SK-N-SH (cell line): ENCODE measurements around the gene FAM219A. TPM values are rescaled to one million over a fixed set of nuclear protein-coding genes. Genes with fewer than 3 reads are reported as not detected.

ENCODE experiments used
- CTCF ChIA-PET: fragments of 300-600, 350-600 bp; formaldehyde crosslinking; extraction: SDS; loops from one replicate; lab custom pipeline; 2021; lab: Yijun Ruan, JAX
- POLR2A ChIA-PET: fragments of 350-600 bp; sonication (Branson Sonifier 250); formaldehyde crosslinking; extraction: SDS; loops from one replicate; lab custom pipeline; 2020; ENCODE audit warnings: antibody characterized with exemption, inconsistent platforms; lab: Yijun Ruan, JAX
- DNase-seq: peaks from one replicate; pipeline ENCODE4 v3.0.0; 2012
- H2AFZ ChIP-seq: fragments of 200-600 bp; sonication (generic); 2 replicates; pipeline ENCODE4 v1.8.1; 2016; ENCODE audit warnings: antibody characterized with exemption, mild to moderate bottlenecking, low read depth
- H3F3A ChIP-seq: fragments of 200-600 bp; sonication (generic); replicated peaks from 2 replicates; pipeline ENCODE3; 2016; ENCODE audit warnings: antibody characterized with exemption, mild to moderate bottlenecking; ENCODE audit not compliant: insufficient read depth
- H3K27ac ChIP-seq, 2 experiments: fragments of 200-500 bp in 1 of 2; fragments of 200-600 bp in 1 of 2; sonication (Bioruptor generic) in 1 of 2; sonication (generic), shearing (Covaris generic) in 1 of 2; 2 replicates each; pipeline versions ENCODE4 v1.5.1 to v1.6.1; 2014 to 2016; ENCODE audit warnings: low read depth in 2 of 2, inconsistent platforms in 1 of 2, low read length in 1 of 2, mild to moderate bottlenecking in 1 of 2, mixed read lengths in 1 of 2
- H3K27me3 ChIP-seq: fragments of 200-600 bp; sonication (generic), shearing (Covaris generic); 2 replicates; pipeline ENCODE4 v1.6.1; 2016; ENCODE audit warnings: mixed run types; ENCODE audit not compliant: insufficient read depth
- H3K36me3 ChIP-seq, 2 experiments: fragments of 200-500 bp in 1 of 2; fragments of 200-600 bp in 1 of 2; sonication (Bioruptor generic) in 1 of 2; sonication (generic) in 1 of 2; replicated peaks in 1 of 2; 2 replicates each; pipeline versions ENCODE3 to v1.5.1; 2014 to 2016; ENCODE audit warnings: low read length in 1 of 2, mild to moderate bottlenecking in 1 of 2; ENCODE audit not compliant: insufficient read depth in 2 of 2, control insufficient read depth in 1 of 2
- H3K4me1 ChIP-seq, 2 experiments: fragments of 200-500 bp in 1 of 2; fragments of 200-600 bp in 1 of 2; sonication (Bioruptor generic) in 1 of 2; sonication (generic), shearing (Covaris generic) in 1 of 2; 2 replicates each; pipeline versions ENCODE4 v1.5.1 to v1.6.1; 2014 to 2016; ENCODE audit warnings: low read depth in 1 of 2, low read length in 1 of 2, mixed run types in 1 of 2; ENCODE audit not compliant: insufficient read depth in 2 of 2, control insufficient read depth in 1 of 2
- H3K4me2 ChIP-seq: fragments of 200-600 bp; sonication (generic), shearing (Covaris generic); 2 replicates; pipeline ENCODE4 v1.6.1; 2017; ENCODE audit warnings: mixed run types
- H3K4me3 ChIP-seq, 2 experiments: fragments of 200-500 bp in 1 of 2; fragments of 200-600 bp in 1 of 2; sonication (Bioruptor generic) in 1 of 2; sonication (generic), shearing (Covaris generic) in 1 of 2; 2 replicates each; pipeline versions ENCODE4 v1.5.1 to v1.8.1; 2014 to 2016; ENCODE audit warnings: low read depth in 2 of 2, inconsistent platforms in 1 of 2, low read length in 1 of 2, mild to moderate bottlenecking in 1 of 2, mixed read lengths in 1 of 2, moderate library complexity in 1 of 2
- H3K79me2 ChIP-seq: fragments of 200-600 bp; sonication (generic); 2 replicates; pipeline ENCODE4 v1.8.1; 2017; ENCODE audit warnings: mild to moderate bottlenecking; ENCODE audit not compliant: insufficient read depth
- H3K9ac ChIP-seq: fragments of 200-600 bp; sonication (generic); 2 replicates; pipeline ENCODE4 v1.6.1; 2017; ENCODE audit warnings: mixed run types
- H3K9me2 ChIP-seq: fragments of 200-600 bp; sonication (generic); 2 replicates; pipeline ENCODE4 v1.6.1; 2017; ENCODE audit warnings: mixed run types
- H3K9me3 ChIP-seq: fragments of 200-600 bp; sonication (generic); 2 replicates; pipeline ENCODE4 v1.6.1; 2017; ENCODE audit warnings: mixed run types, mild to moderate bottlenecking, moderate library complexity
- H4K20me1 ChIP-seq: fragments of 200-600 bp; sonication (generic); 2 replicates; pipeline ENCODE4 v1.6.1; 2017; ENCODE audit warnings: mild to moderate bottlenecking, mixed run types; ENCODE audit not compliant: insufficient read depth
- CTCF ChIP-seq: fragments of 200-600 bp; sonication (generic); IDR thresholded peaks from 2 replicates; pipeline ENCODE4 v1.6.1; 2017; ENCODE audit warnings: antibody characterized with exemption, mild to moderate bottlenecking, moderate library complexity
- ELF1 ChIP-seq: IDR thresholded peaks from 2 replicates; pipeline ENCODE4 v1.4.0; 2012
- EP300 ChIP-seq, 2 experiments: IDR thresholded peaks; 2 replicates each; pipeline versions ENCODE4 v1.4.0 to v1.6.1; 2012; ENCODE audit warnings: borderline replicate concordance in 1 of 2, low read depth in 1 of 2, low read length in 1 of 2
- EZH2phosphoT487 ChIP-seq: fragments of 200-600 bp; sonication (generic); IDR thresholded peaks from 2 replicates; pipeline ENCODE4 v1.6.1; 2017; ENCODE audit warnings: low read depth, mixed run types, mild to moderate bottlenecking, antibody characterized with exemption, moderate library complexity, borderline replicate concordance
- FOSL2 ChIP-seq: IDR thresholded peaks from 2 replicates; pipeline ENCODE4 v1.4.0; 2012; ENCODE audit warnings: low read depth, mild to moderate bottlenecking, moderate library complexity, borderline replicate concordance
- GABPA ChIP-seq: IDR thresholded peaks from 2 replicates; pipeline ENCODE4 v1.4.0; 2012; ENCODE audit warnings: low read depth, mild to moderate bottlenecking
- IRF3 ChIP-seq: fragments of 150-350 bp; IDR thresholded peaks from 2 replicates; pipeline ENCODE4 v1.6.1; 2016; ENCODE audit warnings: mild to moderate bottlenecking, low read depth, low read length
- MXI1 ChIP-seq: IDR thresholded peaks from 2 replicates; pipeline ENCODE4 v1.6.1; 2012; ENCODE audit warnings: mild to moderate bottlenecking, low read depth, low read length, improper control_type of control experiment
- NFIC ChIP-seq: IDR thresholded peaks from 2 replicates; pipeline ENCODE4 v1.4.0; 2012; ENCODE audit warnings: borderline replicate concordance
- RAD21 ChIP-seq: IDR thresholded peaks from 2 replicates; pipeline ENCODE4 v1.6.1; 2012; ENCODE audit warnings: mild to moderate bottlenecking, low read length
- RCOR1 ChIP-seq: fragments of 150-350 bp; IDR thresholded peaks from 2 replicates; pipeline ENCODE4 v1.6.1; 2017; ENCODE audit warnings: antibody characterized with exemption, low read length
- REST ChIP-seq: IDR thresholded peaks from 2 replicates; pipeline ENCODE4 v1.6.1; 2012; ENCODE audit warnings: mild to moderate bottlenecking, low read depth, low read length, moderate library complexity
- RXRA ChIP-seq: IDR thresholded peaks from 2 replicates; pipeline ENCODE4 v1.4.0; 2012; ENCODE audit warnings: low read depth, mild to moderate bottlenecking, borderline replicate concordance
- TCF12 ChIP-seq: IDR thresholded peaks from 2 replicates; pipeline ENCODE4 v1.4.0; 2012
- WGBS: methylation state at CpG from one replicate; pipeline ENCODE4 v1.1.6; 2017; ENCODE audit warnings: low lambda C conversion rate; 5-methylcytosine and 5-hydroxymethylcytosine counted together
- polyA plus RNA-seq, 3 experiments: library from polyadenylated mRNA; depleted of rRNA; stranded (reverse); fragments of >200 nt; gene quantifications; 2 replicates each; pipeline ENCODE4 v1.2.3, GENCODE V29; 2012
- TF ChIP-seq, protein P1 (sequence below): IDR thresholded peaks from 2 replicates; pipeline ENCODE4 v1.4.0; 2012; ENCODE audit warnings: low read depth, borderline replicate concordance

The FAM219A gene
- polyA plus RNA-seq, 1 of the 3 experiments (the other 2 are of a cell fraction) = 15.7 TPM

- TF ChIP-seq REST = no peak
- TF ChIP-seq RCOR1 = no peak
- no peak for TF ChIP-seq EZH2phosphoT487
- TF ChIP-seq RXRA = no peak
- TF ChIP-seq MXI1 = no peak
Measured at GRCh38 chr9:34502471-34502870, 44.1 kb upstream of the FAM219A start (continued).

DNA sequence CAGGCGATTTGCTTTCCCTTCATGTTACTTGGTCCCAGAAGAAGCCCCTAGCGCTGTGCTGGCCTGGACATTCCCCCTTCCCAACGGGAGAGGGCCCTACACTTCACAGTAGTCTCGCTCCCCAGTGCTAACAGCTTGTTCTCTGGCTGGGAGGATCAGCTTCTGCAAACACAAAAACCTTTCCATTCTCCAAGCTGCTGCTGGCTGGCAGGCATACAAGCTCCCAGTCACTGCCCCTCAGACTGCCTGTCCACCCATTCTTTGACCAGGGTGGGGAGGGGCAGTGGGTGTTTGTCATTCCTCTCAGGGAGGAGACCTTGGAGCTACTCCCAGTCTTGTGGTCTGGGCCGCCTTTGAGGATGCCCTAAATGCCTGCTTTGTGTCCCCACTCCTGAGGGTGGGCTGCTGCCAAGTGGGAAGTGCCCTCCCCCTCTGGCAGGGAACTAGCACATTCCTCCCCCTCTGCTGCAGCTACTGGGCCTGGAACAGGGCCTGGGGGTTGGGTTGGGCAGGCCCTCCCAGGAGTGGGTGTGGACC, 43.6 kb upstream of the FAM219A start:
- Histone ChIP-seq H4K20me1 (no peaks in the 10 kb centered on the region), H3K4me2 (peak overlapping the region; percentile 41; the same call in 1 of the 2 replicates), H3K4me3 (no peak overlapping the region; a peak in 1 of 4 replicates), H3F3A (no peaks in the 10 kb centered on the region), H2AFZ (no peak overlapping the region), H3K9me3 (no peaks in the 10 kb centered on the region), H3K4me1 (peaks cover 0 to 6% of the 10 kb centered on the region in 2 experiments; a peak in 1 of 4 replicates), H3K9me2 (no peaks in the 10 kb centered on the region), H3K79me2 (no peaks in the 10 kb centered on the region), H3K27me3 (no peaks in the 10 kb centered on the region), H3K27ac (no peak overlapping the region), H3K9ac (no peak overlapping the region), H3K36me3 (no peaks in the 10 kb centered on the region)
- DNase-seq = no peak
- TF ChIP-seq RCOR1 (no peak), FOSL2 (no peak), EP300 (IDR thresholded peaks at IDR 0.05; ENCODE audit: borderline replicate concordance in 1 of 2, low read depth in 1 of 2, low read length in 1 of 2) (no peak), GABPA (no peak), RAD21 (peak; percentile 7; the same call in 1 of the 2 replicates), TCF12 (peak; percentile 36; the same call in 1 of the 2 replicates), IRF3 (no peak), CTCF (no peak), ELF1 (no peak), MXI1 (no peak), NFIC (peak; percentile 74)
- TF ChIP-seq, protein P1, sequence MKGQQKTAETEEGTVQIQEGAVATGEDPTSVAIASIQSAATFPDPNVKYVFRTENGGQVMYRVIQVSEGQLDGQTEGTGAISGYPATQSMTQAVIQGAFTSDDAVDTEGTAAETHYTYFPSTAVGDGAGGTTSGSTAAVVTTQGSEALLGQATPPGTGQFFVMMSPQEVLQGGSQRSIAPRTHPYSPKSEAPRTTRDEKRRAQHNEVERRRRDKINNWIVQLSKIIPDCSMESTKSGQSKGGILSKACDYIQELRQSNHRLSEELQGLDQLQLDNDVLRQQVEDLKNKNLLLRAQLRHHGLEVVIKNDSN = no peak
- CTCF ChIA-PET = interaction anchor here (0.9 to 9.5 kb wide), 28 partner anchors 10 to 184 kb away, joined by 3 to 155 read pairs (median 8); partner anchors contain the start of gene ENHO
- WGBS = 53% methylated on average over 5 of the region's 5 CpGs
- POLR2A ChIA-PET = no interaction called here
